ENCODE results near the gene PPFIBP2. TPM values are rescaled to one million over a fixed set of nuclear protein-coding genes. Genes with fewer than 3 reads are reported as not detected.
A peak's percentile ranks its signal among the peaks of the same experiment; 100 is the strongest.

PPFIBP2 gene
- total and polyA plus RNA-seq, 2 of the 13 experiments (the other 11 are each of a cell fraction or from before 2014, with no cell fraction given), result 15.0 to 52.5 TPM

GRCh38 chr11:7612661-7613393 is 99.0 kb downstream of the PPFIBP2 start (continued):
- TF ChIP-seq ZNF143 (CRISPR knock-in tag; IDR thresholded peaks at IDR 0.05) (no peak), MIER3 (CRISPR knock-in tag; IDR thresholded peaks at IDR 0.05; ENCODE audit: borderline replicate concordance) (no peak), NR2C2 (CRISPR knock-in tag; IDR thresholded peaks at IDR 0.05; ENCODE audit: borderline replicate concordance) (no peak), ZNF562 (CRISPR knock-in tag; IDR thresholded peaks at IDR 0.05; ENCODE audit: borderline replicate concordance) (no peak), PLRG1 (conservative IDR thresholded peaks at IDR 0.05) (no peak), POLR2AphosphoS5 (IDR thresholded peaks at IDR 0.05; ENCODE audit: low read depth, low read length) (no peak), IRF2 (CRISPR knock-in tag; IDR thresholded peaks at IDR 0.05) (0 out of 2 replicates have a peak, but pooled peaks have one; percentile 43), THRA (CRISPR knock-in tag; IDR thresholded peaks at IDR 0.05; ENCODE audit: borderline replicate concordance) (no peak), ZNF720 (CRISPR knock-in tag; IDR thresholded peaks at IDR 0.05) (no peak), MYC (CRISPR knock-in tag; IDR thresholded peaks at IDR 0.05; ENCODE audit: borderline replicate concordance) (no peak), ZNF124 (CRISPR knock-in tag; IDR thresholded peaks at IDR 0.05) (no peak), TEAD3 (CRISPR knock-in tag; optimal IDR thresholded peaks at IDR 0.05; ENCODE audit: borderline replicate concordance) (peak; percentile 87), DZIP1 (CRISPR knock-in tag; IDR thresholded peaks at IDR 0.05) (no peak), RFX3 (CRISPR knock-in tag; IDR thresholded peaks at IDR 0.05) (no peak), GPBP1L1 (CRISPR knock-in tag; IDR thresholded peaks at IDR 0.05) (no peak), PRDM10 (CRISPR knock-in tag; IDR thresholded peaks at IDR 0.05; ENCODE audit: low read depth) (no peak), ZNF879 (CRISPR knock-in tag; IDR thresholded peaks at IDR 0.05) (no peak), ZNF30 (CRISPR knock-in tag; IDR thresholded peaks at IDR 0.05) (no peak), SKIL (CRISPR knock-in tag; IDR thresholded peaks at IDR 0.05; ENCODE audit: borderline replicate concordance) (peak; percentile 12; the same call in 1 of the 2 replicates)
